Measurements from ENCODE around the gene WFIKKN1. TPM values are rescaled to one million over a fixed set of nuclear protein-coding genes. Genes with fewer than 3 reads are reported as not detected.

Gene WFIKKN1
- total and polyA plus RNA-seq, 2 of the 4 experiments (the other 2 are of a cell fraction): 0.10 TPM; not detected in 1

DNA sequence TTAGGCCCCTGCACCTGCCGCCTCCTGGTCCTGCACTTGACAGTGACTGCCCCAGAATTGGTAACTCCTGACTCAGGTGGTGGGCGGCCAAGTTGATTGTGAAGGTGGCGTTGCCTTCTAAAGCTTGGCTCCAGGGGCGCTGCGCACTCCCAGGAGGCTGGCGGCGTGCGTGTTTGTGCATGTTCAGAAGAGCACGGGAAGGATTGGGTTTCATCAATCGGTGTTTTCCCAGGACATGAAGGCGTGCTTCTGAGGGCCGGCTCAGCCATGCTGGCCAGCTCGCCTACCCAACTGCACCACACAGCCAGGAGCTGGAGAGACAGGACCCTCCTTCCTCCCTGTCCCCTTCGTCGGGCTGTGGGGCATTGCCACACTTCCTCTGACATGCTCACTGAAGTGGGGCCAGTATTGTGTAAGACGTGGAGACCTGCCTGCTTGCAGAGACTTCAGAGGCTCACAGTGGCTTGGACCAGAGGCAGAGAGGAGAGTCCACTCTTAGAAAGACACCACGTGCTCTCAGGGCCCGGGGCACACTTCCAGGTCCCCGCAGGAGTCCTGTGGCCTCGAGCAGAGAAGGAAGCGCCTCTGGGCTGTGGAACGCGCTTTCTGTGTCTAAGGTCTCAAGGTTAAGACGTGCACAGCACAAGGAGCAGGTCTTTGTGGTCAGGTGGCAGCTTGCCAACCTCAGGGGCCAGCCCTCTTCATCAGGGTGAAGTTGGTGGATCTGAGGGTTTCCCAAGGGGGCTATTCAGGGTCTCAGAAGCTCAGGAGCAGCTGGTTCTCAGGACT is 38.1 kb upstream of the WFIKKN1 start:
- no TSS peak for BruUV-seq (replicated peaks)
- no peak overlapping the region for H2BK120ac ChIP-seq (ENCODE audit: low read depth, low read length)

More for the DNA sequence above, 38.1 kb upstream of the WFIKKN1 start:
- Histone ChIP-seq H2AFZ (replicated peaks; ENCODE audit: low read length, poor library complexity) (no peak overlapping the region), H2AK9ac (replicated peaks; ENCODE audit: low read depth, low read length, poor library complexity) (peak overlapping the region; percentile 5), H4K5ac (ENCODE audit: low read depth, low read length) (no peak overlapping the region), H3K14ac (replicated peaks; ENCODE audit: low read depth, low read length) (no peak overlapping the region), H3K4me2 (ENCODE audit: low read depth, low read length) (no peak overlapping the region), H3K79me1 (ENCODE audit: low read depth in 1 of 2, low read length in 2 of 2) (peaks cover 31 to 82% of the 10 kb centered on the region in 2 experiments; a peak in 3 of 4 replicates), H2BK5ac (ENCODE audit: low read depth, low read length, poor library complexity, severe bottlenecking) (no peak overlapping the region), H3K27me3 (ENCODE audit: control insufficient read depth, insufficient read depth, low read length) (no peaks in the 10 kb centered on the region), H2AK5ac (ENCODE audit: low read depth, low read length) (no peak overlapping the region), H2BK20ac (ENCODE audit: low read depth, low read length) (no peak overlapping the region), H4K91ac (ENCODE audit: insufficient read depth, low read depth, low read length) (no peak overlapping the region), H4K20me1 (ENCODE audit: insufficient read depth, low read length) (peaks cover 63% of the 10 kb centered on the region), H3K4me3 (ENCODE audit: insufficient read depth, low read depth, low read length) (no peak overlapping the region), H3K56ac (ENCODE audit: extremely low read depth, insufficient read depth, low read length) (no peak overlapping the region), H3K9me1 (ENCODE audit: insufficient read depth, low read length) (peaks cover 12% of the 10 kb centered on the region; the same call in 1 of the 2 replicates), H4K8ac (ENCODE audit: low read depth in 2 of 2, low read length in 2 of 2) (no peak overlapping the region), H2BK15ac (ENCODE audit: low read depth, low read length) (no peak overlapping the region), H3K27ac (ENCODE audit: insufficient read depth, low read length) (no peak overlapping the region), H3K4me1 (ENCODE audit: control insufficient read depth, insufficient read depth, low read length) (peaks cover 11% of the 10 kb centered on the region), H3K36me3 (ENCODE audit: control insufficient read depth, insufficient read depth, low read length) (peaks cover 5% of the 10 kb centered on the region; the same call in 1 of the 2 replicates), H3K18ac (ENCODE audit: low read depth, low read length) (no peak overlapping the region), H3K4ac (ENCODE audit: low read depth, low read length) (no peak overlapping the region), H3K9me3 (ENCODE audit: control insufficient read depth, insufficient read depth, low read length) (no peaks in the 10 kb centered on the region), H3K23ac (ENCODE audit: low read depth, low read length) (no peak overlapping the region), H3K9ac (ENCODE audit: low read depth, low read length) (no peak overlapping the region)
- ChIA-PET POLR2A (ENCODE audit: unreplicated experiment) (interaction anchor here (0.5 kb wide), 1 partner anchor 51 kb away, joined by 20 read pairs; no protein-coding TSS in a partner anchor), CTCF (no interaction called here)
- ATAC-seq (ENCODE audit: low read depth) (no peak), DNase-seq (no peak)
- dilution Hi-C loops (cut with HindIII; ENCODE audit: low sequenced_read_pairs, unreplicated experiment): no loop called here
- intact Hi-C loops (cut with micrococcal nuclease): no loop called here
- 94% methylated on average over 12 of the region's 24 CpGs; no CpG with 5 or more reads in 1 of the 2 experiments for WGBS, 2 experiments (ENCODE audit: extremely low coverage in 2 of 2, insufficient read length in 1 of 2)
- TF ChIP-seq, protein P1, sequence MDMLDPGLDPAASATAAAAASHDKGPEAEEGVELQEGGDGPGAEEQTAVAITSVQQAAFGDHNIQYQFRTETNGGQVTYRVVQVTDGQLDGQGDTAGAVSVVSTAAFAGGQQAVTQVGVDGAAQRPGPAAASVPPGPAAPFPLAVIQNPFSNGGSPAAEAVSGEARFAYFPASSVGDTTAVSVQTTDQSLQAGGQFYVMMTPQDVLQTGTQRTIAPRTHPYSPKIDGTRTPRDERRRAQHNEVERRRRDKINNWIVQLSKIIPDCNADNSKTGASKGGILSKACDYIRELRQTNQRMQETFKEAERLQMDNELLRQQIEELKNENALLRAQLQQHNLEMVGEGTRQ (IDR thresholded peaks at IDR 0.05; ENCODE audit: low read depth, low read length): no peak
- peak; percentile 56 for TF ChIP-seq CEBPB (IDR thresholded peaks at IDR 0.05; ENCODE audit: low read depth, low read length)
- TF ChIP-seq POLR2A (IDR thresholded peaks at IDR 0.05; ENCODE audit: low read depth, low read length): no peak
- TF ChIP-seq, protein P2, sequence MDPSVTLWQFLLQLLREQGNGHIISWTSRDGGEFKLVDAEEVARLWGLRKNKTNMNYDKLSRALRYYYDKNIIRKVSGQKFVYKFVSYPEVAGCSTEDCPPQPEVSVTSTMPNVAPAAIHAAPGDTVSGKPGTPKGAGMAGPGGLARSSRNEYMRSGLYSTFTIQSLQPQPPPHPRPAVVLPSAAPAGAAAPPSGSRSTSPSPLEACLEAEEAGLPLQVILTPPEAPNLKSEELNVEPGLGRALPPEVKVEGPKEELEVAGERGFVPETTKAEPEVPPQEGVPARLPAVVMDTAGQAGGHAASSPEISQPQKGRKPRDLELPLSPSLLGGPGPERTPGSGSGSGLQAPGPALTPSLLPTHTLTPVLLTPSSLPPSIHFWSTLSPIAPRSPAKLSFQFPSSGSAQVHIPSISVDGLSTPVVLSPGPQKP (IDR thresholded peaks at IDR 0.05; ENCODE audit: borderline replicate concordance, low read depth, low read length): no peak
- TF ChIP-seq NFE2L2 (IDR thresholded peaks at IDR 0.05; ENCODE audit: low read depth, low read length): no peak
- in situ Hi-C loops (cut with MboI; ENCODE audit: low sequenced_read_pairs): no loop called here
